DLD1 (cell line): ENCODE data around the gene ALPK3.

Source experiments
- in situ Hi-C: cut with HindIII; loops from 2 replicates; pipeline ENCODE4 v1.10.0; 2017; ENCODE audit warnings: low sequenced_read_pairs

ALPK3 gene

GRCh38 chr15:84911879-84912660 is 94.9 kb downstream of the ALPK3 start:
- in situ Hi-C loops = no loop called here

GRCh38 chr15:84913360-84913723 is 96.2 kb downstream of the ALPK3 start:
- in situ Hi-C loops = no loop called here

GRCh38 chr15:84914351-84914750 is 97.2 kb downstream of the ALPK3 start:
- in situ Hi-C loops = no loop called here

- in situ Hi-C loops = no loop called here
Observed at GRCh38 chr15:84914909-84915605, 97.9 kb downstream of the ALPK3 start.

GRCh38 chr15:84915606-84915958 is 98.4 kb downstream of the ALPK3 start:
- in situ Hi-C loops = no loop called here

GRCh38 chr15:84917452-84917851 is 100.3 kb downstream of the ALPK3 start:
- in situ Hi-C loops = no loop called here

GRCh38 chr15:84919106-84919667 is 102.0 kb downstream of the ALPK3 start:
- in situ Hi-C loops = no loop called here

- in situ Hi-C loops = no loop called here
Observed at GRCh38 chr15:84921121-84921520, 104.0 kb downstream of the ALPK3 start.

GRCh38 chr15:84922530-84922929 is 105.4 kb downstream of the ALPK3 start:
- in situ Hi-C loops = no loop called here
